Activated CD4-positive, alpha-beta T cell treated with anti-CD3 and anti-CD28 coated beads, Interleukin-10, Interleukin-2, amounts not matched to agents 100 ng/mL and 50 ng/mL, durations not matched to agents 16 hours and 8 hours (primary cell): ENCODE data around the gene TFF2.
A peak's percentile ranks its signal among the peaks of the same experiment; 100 is the strongest.

ENCODE experiments used
- DNase-seq: peaks from one replicate; pipeline ENCODE4 v3.0.0-alpha.2; 2020

TFF2 gene

GRCh38 chr21:42383331-42383730 lies 32.5 kb upstream of the TFF2 start:
- DNase-seq, result no peak

DNA sequence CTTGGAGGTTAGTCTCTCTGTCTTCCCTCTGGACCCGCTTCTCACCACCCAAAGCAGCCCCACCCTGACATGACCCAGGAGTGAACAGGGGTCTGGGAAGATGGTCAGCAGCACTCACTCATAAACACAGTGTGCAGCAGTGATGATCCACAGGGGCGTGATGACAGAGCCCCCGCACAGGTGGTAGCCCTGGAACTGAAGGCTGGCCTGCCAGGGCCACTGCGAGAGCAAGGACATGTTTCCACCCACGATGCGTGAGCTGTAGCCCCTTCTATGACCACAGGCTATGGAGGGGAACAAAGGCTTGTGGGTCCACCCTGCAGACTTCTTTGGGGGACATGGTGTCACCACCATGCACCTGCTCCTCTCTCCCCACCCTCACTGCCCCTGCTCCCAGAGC lies 32.1 kb upstream of the TFF2 start:
- DNase-seq, result no peak

GRCh38 chr21:42381347-42381984 lies 30.7 kb upstream of the TFF2 start:
- DNase-seq, result peak; percentile 57

DNA sequence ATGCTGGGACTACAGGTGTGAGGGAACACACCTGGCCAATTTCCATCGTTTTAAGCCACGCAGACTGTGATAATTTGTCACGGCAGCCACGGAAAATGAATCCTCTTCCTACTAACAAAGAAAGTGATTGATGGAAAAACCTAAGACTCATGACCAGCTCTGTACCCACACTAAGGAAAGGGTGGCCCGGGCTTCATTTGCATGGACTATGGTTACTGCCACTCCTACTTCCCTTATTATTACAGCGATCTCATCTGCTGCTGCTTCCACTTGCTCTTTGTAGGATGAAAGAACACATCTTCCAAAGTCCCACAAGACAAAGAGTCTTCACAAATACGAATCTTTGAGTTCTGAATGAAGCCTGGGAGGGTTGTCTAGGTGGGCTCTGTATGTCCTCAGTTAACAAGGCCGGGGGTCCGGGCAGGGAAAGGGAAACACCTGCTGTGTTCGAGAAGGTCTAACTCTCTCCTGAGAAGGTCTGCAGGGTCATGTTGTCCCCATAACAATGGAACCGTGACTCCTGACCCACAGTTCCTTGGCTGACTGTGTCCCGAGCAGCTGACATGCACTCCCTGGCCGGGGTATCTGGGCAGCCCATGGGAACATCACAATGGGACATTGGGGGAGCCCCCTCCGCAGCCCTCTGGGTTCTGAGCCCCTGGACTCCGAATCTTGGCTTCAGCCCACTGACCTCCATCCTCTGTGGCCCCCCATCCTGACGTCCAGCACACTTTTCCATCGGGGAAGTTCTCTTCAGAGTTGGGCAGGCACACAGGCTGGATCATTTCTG lies 28.8 kb upstream of the TFF2 start:
- no peak for DNase-seq

GRCh38 chr21:42378418-42378817 lies 27.6 kb upstream of the TFF2 start:
- DNase-seq, result no peak

- no peak for DNase-seq
Observed at GRCh38 chr21:42377951-42378340, 27.2 kb upstream of the TFF2 start.

- DNase-seq, result no peak
Observed at GRCh38 chr21:42377211-42377950, 26.6 kb upstream of the TFF2 start.

DNA sequence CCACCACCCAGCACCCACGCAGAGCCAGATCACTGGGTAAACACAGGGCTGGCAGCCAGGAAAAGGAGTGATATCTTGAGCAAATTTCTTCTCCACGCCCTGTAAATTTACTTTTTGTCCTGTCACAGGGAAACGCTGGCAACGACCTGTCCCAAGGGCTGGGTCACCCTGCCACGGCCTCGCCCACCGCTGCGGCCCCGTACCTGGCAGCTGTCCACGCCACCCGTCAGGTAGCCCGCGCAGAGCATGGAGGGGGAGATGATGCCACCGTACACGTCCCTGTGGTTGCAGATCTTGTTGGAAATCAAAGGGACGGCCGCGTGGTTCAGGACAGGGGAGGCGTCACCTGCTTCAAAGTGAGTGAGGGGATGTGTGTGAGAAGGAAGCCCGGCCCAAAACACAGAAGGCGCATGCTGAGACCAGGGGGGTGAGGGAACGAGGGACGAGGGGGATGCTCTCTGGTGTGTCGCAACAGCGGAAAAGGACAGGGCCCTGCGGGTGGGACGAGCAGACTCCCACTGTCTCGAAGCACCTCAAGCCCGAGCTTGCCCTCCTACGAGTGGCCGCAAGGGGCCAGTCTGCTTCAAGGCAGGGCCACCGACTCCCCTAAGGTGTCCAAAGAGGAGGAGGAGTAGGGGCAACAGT lies 25.7 kb upstream of the TFF2 start:
- peak; percentile 67 for DNase-seq

DNA sequence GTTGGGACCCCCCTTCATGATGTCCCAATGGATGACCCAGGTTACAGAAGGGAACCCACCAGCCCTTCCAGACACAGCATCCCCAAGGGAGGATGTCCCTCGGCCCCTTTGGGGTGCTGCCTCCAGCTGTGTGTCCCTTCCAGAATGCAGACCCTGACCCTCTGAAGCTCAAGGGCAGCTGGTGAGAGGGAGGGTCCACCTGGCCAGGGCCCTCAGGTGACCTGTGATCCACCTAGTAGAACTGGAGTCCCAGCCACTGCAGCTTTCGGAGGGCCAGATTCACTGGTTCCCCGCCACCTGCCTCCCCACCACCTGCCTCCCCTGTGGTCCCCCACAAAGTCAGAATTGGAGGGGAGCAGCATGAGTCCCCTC lies 25.2 kb upstream of the TFF2 start:
- no peak for DNase-seq

GRCh38 chr21:42375506-42375905 lies 24.7 kb upstream of the TFF2 start:
- no peak for DNase-seq

DNA sequence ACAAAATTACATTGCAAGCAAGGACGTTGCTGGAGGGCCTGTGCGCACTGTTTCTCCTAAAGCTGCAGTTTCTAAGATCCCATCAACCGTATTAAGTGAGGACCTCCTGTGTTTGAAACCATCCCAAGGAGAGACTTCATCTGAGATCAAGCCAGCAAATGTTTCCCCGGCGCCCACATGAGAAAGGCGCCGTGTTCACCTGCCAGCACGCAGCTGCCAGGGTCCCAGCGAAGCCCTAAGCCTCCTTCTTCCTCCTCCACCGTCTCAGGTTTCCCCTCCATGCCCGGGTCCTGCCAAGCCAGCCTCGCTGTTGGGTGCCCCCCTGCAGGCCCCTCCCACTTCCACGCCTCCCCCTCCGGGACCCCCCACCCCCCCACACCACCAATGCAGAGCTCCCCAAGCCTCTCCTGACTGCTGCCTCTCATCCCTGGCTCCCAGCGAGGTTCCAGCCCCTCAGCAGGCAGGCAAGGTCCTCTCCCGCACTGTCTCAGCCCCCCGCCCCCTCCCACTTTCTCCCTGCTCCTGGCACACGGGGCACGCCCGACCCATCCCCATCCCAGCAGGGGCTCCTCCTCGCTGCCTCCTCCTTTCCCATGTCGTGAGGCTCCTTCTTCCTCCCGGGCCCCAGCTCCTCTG lies 24.2 kb upstream of the TFF2 start:
- no peak for DNase-seq

DNA sequence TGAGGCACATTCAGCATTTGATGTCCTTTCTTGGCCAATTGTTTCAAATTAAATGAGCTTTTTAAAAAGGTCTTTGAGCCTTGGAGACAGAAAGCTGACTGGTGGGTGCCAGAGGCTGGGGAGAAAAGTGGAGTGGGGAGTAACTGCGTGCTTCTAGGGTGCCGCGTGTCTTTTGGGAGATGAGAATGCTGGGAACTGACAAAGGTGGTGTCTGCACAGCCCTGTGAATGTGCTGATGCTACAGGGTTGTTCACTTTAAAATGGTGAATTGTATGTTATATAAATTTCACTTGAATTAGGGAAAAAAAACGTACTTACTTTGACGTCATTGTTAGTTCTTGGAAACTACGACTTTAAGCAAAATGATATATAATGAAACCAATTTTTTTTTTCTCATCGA lies 23.7 kb upstream of the TFF2 start:
- DNase-seq, result peak; percentile 15

GRCh38 chr21:42373908-42374455 lies 23.2 kb upstream of the TFF2 start:
- DNase-seq, result no peak

- DNase-seq, result peak; percentile 33
Observed at GRCh38 chr21:42373196-42373907, 22.6 kb upstream of the TFF2 start.

GRCh38 chr21:42370894-42371654 lies 20.3 kb upstream of the TFF2 start:
- no peak for DNase-seq

DNA sequence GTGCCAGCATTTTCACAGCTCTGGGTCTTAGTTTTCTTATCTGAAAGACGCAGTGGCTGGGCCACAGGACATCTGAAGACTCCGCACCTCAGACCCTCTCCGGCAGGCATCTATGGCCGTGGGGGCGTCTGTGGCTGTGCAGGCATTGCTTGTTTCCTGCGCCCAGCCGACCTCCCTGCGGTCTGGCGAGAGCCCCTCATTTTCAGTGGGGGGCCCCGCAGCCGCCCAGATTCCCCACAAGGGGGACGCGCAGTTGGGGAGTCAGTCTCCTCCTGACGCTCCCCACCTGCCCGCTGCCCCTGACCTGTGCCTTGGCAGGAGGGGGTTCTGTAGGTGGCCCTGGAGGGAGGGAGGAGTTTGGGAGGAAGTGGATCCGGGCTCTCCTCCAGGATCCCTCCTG lies 19.0 kb upstream of the TFF2 start:
- DNase-seq, result no peak

DNA sequence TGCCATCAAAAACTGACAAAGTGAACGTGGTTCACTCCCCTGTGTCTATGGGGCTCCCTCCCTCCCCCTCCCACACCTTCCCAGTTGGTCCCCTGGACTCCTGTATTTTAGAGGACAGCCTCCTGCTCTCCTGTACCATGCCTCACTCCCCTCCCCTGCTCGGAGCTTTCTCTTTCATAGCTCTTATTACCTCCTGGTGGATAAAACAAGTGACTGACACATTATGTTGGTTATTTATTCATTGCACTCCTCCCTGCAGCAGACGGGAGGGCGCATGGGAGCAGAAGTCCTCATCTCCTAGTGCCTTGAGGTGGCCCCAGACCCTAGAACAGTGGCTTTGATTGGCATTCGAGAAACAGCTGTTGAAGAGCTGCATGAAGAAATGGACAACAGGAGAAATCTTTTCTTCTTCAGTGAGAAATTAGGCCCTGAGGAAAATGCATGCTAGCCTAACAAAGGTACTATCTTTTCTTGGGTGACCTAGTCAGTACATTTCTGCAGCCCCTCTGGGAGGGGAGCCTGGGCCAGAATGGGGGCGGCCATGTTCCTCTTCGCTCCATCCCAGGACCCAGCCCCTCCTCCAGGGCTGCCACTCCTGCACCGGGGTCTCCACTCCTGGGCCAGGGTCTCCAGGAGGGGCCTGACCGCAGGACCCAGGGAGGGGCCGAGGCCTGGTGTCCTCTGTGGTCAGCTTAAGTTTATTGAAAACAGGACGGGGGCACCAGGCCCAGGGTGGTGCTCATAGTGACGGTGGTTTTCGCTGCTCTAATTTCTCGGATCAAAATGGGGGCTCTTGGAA lies 16.8 kb upstream of the TFF2 start:
- no peak for DNase-seq

GRCh38 chr21:42366292-42367010 lies 15.7 kb upstream of the TFF2 start, which contains the start of gene TFF1:
Gene TFF1 (minus strand): TSS chr21:42366535. CDS start chr21:42366495, 40 bp downstream.
- DNase-seq, result no peak

GRCh38 chr21:42365770-42366169 lies 15.0 kb upstream of the TFF2 start:
- DNase-seq, result no peak
